Retinal pigment epithelial cell (primary cell): ENCODE results near the gene LRRC55.

Experiments
- DNase-seq: peaks from one replicate; pipeline ENCODE4 v3.0.0-alpha.2; 2010; ENCODE audit warnings: low read depth
- H3K4me3 ChIP-seq: 2 replicates; pipeline ENCODE4 v1.5.1; 2011; ENCODE audit warnings: mild to moderate bottlenecking, low read length, control low read depth, moderate library complexity
- CTCF ChIP-seq: conservative IDR thresholded peaks from 2 replicates; pipeline ENCODE4 v1.5.1; 2011; ENCODE audit warnings: low read depth, low read length, control low read depth, inconsistent platforms

LRRC55 gene

GRCh38 chr11:57223601-57224000 lies 41.8 kb downstream of the LRRC55 start:
- no peak for TF ChIP-seq CTCF
- DNase-seq = no peak
- H3K4me3 ChIP-seq = no peak overlapping the region

DNA sequence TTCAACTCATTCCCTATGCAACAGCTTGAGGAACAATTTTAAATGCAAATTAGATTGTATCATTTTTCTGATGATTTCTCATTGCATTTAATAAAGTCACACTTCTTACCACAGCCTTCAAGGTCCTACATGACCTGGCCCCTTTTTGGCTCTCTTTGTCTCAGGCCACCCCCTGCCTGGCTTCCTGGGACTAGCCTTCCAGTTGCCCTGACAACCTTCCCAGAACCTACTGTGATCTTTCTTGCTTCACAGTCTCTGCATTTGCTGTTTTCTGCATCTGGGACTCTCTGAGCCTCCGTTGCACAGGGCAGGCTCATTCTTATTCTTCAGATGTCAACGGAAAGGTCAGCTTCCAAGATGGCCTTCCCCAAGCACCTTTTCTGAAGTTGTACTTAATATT lies 42.4 kb downstream of the LRRC55 start:
- no peak overlapping the region for H3K4me3 ChIP-seq
- no peak for TF ChIP-seq CTCF
- no peak for DNase-seq

DNA sequence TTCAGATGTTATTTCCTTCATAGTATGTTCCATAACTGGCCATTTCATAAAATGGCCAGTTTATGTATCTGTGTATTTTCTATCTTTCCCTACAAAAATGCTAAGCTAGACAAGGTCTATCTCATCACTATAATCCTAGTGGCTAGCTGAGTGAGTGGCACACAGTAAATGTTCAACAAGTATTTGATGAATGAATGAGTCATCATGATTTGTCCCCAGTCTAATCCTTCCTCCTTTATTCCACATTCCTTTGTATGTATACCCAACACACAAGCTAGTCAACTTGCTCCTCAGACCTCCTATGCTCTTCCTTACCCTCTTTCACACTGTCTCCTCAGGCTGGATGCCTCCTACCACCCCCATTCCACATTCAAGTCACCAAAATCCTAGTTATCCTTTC lies 42.8 kb downstream of the LRRC55 start:
- H3K4me3 ChIP-seq = no peak overlapping the region
- no peak for TF ChIP-seq CTCF
- DNase-seq = peak; percentile 34

- no peak for TF ChIP-seq CTCF
- DNase-seq = no peak
- no peak overlapping the region for H3K4me3 ChIP-seq
Observed at GRCh38 chr11:57228600-57228999, 46.8 kb downstream of the LRRC55 start.

DNA sequence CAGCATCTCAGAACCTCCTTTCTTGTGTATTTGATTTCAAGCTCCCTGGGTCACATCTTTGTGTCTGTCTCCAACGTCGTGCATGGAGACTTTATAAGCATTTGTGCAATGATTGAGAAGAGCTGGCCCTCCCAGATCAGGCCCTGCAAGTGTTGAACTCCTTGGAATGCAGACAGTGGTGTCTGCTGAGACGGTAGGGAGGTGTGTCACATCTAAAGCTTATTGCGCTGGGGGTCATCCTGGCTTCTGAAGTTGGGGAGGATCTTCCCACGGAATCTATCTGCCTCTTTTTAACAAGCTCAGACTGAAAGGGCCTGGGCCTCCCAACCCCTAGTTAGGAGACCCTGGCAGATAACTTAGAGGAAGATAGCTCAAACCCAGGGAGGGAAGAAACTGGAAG lies 48.6 kb downstream of the LRRC55 start:
- TF ChIP-seq CTCF = no peak
- no peak for DNase-seq
- H3K4me3 ChIP-seq = no peak overlapping the region

DNA sequence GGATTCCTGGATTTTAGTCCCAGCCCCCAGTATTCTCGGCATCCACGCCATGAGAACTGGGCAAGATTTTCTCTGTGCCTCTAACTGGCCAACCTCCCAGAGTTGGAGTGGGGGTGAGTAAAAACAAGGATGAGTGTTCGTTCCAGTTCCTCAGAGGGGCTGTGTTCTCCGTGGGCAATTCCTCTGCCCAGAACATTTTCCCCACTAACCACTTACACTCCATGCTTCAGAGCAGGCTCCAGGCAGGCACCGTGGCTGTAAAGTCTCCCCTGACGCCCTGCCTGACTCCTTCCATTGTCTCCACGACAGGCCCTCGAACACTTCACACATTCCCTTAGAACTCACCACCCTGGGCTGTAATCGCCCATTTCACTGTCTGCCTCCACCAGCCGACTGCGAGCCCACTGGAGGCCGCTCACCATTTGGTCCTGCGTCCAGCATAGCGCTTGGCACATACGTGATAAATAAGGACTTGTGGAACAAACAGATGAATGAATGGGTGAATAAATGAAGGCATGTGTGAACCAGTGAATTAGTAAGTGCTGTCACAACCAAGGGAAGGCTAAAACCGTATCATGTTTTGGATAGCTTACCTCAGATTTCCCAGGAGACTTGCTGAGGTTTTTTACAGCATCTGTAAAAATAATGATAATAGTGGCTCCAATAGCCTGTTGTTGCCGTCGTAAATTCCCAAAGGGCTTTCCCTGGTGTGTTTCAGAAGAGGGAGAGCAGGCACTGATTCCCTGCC lies 49.2 kb downstream of the LRRC55 start:
- DNase-seq = no peak
- TF ChIP-seq CTCF = no peak
- no peak overlapping the region for H3K4me3 ChIP-seq

DNA sequence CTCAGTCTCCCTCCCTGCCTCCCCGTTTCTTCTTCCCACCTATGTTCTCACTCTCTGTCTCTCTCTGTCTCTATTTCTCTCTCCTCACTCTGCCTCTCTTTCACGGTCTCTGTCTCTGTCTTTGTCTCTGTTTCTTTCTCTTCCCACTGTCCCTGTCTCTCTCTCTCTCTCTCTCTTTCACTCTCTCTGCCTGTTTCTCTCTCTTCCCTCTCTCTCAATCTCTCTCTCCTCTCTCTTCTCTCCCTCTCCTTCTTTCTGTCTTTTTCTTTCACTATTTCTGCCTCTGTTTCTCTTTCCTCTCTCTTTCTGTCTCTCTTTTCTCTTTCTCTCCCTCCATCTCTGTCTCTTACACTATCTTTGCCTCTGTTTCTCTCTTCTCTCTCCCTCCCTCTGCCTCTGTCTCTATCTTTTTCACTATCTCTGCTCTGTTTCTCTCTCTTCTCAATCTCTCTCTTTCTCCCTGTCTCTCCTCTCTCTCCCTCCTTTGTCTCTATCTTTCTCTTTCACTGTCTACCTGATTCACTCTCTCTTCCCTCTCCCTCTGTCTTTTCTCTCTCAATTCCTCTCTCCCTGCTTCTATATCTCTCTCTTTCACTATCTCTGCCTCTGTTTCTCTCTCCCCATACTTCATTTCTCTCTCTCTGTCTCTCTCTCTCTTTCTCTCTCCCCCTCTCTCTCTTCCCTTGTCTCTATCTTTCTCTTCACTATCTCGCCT lies 49.9 kb downstream of the LRRC55 start:
- no peak for TF ChIP-seq CTCF
- DNase-seq = no peak
- no peak overlapping the region for H3K4me3 ChIP-seq
